Common myeloid progenitor, CD34-positive (primary cell): ENCODE results near the gene LDHD.

Experiments
- CTCF ChIA-PET: fragments of 350-600 bp; sonication (Branson Sonifier 250); formaldehyde crosslinking; loops from one replicate; lab custom pipeline; 2021; ENCODE audit warnings: antibody characterized with exemption; lab: Charles Lee
- POLR2A ChIA-PET: fragments of 350-600 bp; sonication (Branson Sonifier 250); formaldehyde crosslinking; loops from one replicate; lab custom pipeline; 2021; ENCODE audit warnings: antibody characterized with exemption; lab: Charles Lee
- DNase-seq, 3 donors: peaks; one replicate each; pipeline versions ENCODE4 v3.0.0 to v3.0.0-alpha.2; 2013
- H3K27ac ChIP-seq, 2 experiments: 1 replicate in 1 of 2; 2 replicates in 1 of 2; pipeline ENCODE4 v1.7.0; 2013; ENCODE audit warnings: inconsistent platforms in 2 of 2, low read length in 2 of 2, mild to moderate bottlenecking in 2 of 2, low read depth in 1 of 2, moderate library complexity in 1 of 2; ENCODE audit not compliant: severe bottlenecking in 2 of 2, insufficient read depth in 1 of 2, poor library complexity in 1 of 2
- H3K27me3 ChIP-seq, 5 experiments: replicated peaks in 2 of 5; 1 replicate in 3 of 5; 2 replicates in 2 of 5; pipeline versions ENCODE4 v1.6.1 to v1.7.0; 2013; ENCODE audit warnings: low read length in 4 of 5, mild to moderate bottlenecking in 2 of 5, moderate library complexity in 2 of 5, inconsistent platforms in 1 of 5; ENCODE audit not compliant: insufficient read depth in 5 of 5, control insufficient read depth in 4 of 5
- H3K36me3 ChIP-seq, 4 experiments: 1 replicate in 2 of 4; 2 replicates in 2 of 4; pipeline versions ENCODE4 v1.6.1 to v1.7.0; 2013; ENCODE audit warnings: low read length in 3 of 4, control low read depth in 1 of 4, mild to moderate bottlenecking in 1 of 4; ENCODE audit not compliant: control insufficient read depth in 4 of 4, insufficient read depth in 4 of 4
- H3K4me1 ChIP-seq, 4 experiments: 1 replicate in 3 of 4; 2 replicates in 1 of 4; pipeline versions ENCODE4 v1.6.1 to v1.7.1; 2013; ENCODE audit warnings: low read length in 3 of 4, mild to moderate bottlenecking in 3 of 4, control low read depth in 1 of 4, inconsistent platforms in 1 of 4, moderate library complexity in 1 of 4; ENCODE audit not compliant: control insufficient read depth in 4 of 4, insufficient read depth in 4 of 4; ENCODE audit errors: control extremely low read depth in 1 of 4
- H3K4me3 ChIP-seq, 7 experiments: 1 replicate in 4 of 7; 2 replicates in 3 of 7; pipeline versions ENCODE4 v1.5.1 to v1.7.0; 2013; ENCODE audit warnings: mild to moderate bottlenecking in 7 of 7, low read length in 6 of 7, moderate library complexity in 6 of 7, inconsistent platforms in 2 of 7, low read depth in 2 of 7, control low read depth in 1 of 7; ENCODE audit not compliant: insufficient read depth in 4 of 7, control insufficient read depth in 1 of 7; ENCODE audit errors: extremely low read depth in 1 of 7
- H3K9me3 ChIP-seq, 5 experiments: 1 replicate in 4 of 5; 2 replicates in 1 of 5; pipeline versions ENCODE4 v1.6.1 to v1.7.1; 2013; ENCODE audit warnings: low read length in 4 of 5, mild to moderate bottlenecking in 2 of 5, inconsistent platforms in 1 of 5, low read depth in 1 of 5, moderate library complexity in 1 of 5; ENCODE audit not compliant: control insufficient read depth in 4 of 5, insufficient read depth in 2 of 5; ENCODE audit errors: control extremely low read depth in 1 of 5
- WGBS: methylation state at CpG from one replicate; pipeline ENCODE4 v1.1.5; 2013; ENCODE audit not compliant: insufficient coverage; 5-methylcytosine and 5-hydroxymethylcytosine counted together

Gene LDHD

GRCh38 chr16:75065521-75066149 is 50.9 kb downstream of the LDHD start:
- H3K27ac ChIP-seq, result peak overlapping the region; percentile 62 to 84
- peaks cover 0 to 8% (median 0%) of the 10 kb centered on the region in 4 experiments for H3K36me3 ChIP-seq
- peaks cover 36 to 99% (median 96%) of the 10 kb centered on the region in 4 experiments for H3K4me1 ChIP-seq
- WGBS, result 37% methylated on average over 2 of the region's 7 CpGs
- CTCF ChIA-PET, result interaction anchor here (1.0 to 6.9 kb wide), 10 partner anchors 7 to 67 kb away, joined by 3 to 82 read pairs (median 6); no protein-coding TSS in a partner anchor
- no peaks in the 10 kb centered on the region for H3K9me3 ChIP-seq
- DNase-seq, result no peak
- peak overlapping the region in 5 of 7 experiments; percentile 21 to 66 (median 56) for H3K4me3 ChIP-seq
- POLR2A ChIA-PET, result interaction anchor here (1.3 to 6.0 kb wide), 6 partner anchors 9 to 44 kb away, joined by 3 to 42 read pairs (median 18); no protein-coding TSS in a partner anchor
- H3K27me3 ChIP-seq, result no peaks in the 10 kb centered on the region

GRCh38 chr16:75065149-75065505 is 51.5 kb downstream of the LDHD start:
- peaks cover 36 to 99% (median 96%) of the 10 kb centered on the region in 4 experiments for H3K4me1 ChIP-seq
- CTCF ChIA-PET, result interaction anchor here (1.0 to 6.9 kb wide), 13 partner anchors 8 to 67 kb away, joined by 3 to 82 read pairs (median 6); no protein-coding TSS in a partner anchor
- 2% methylated on average over 7 of the region's 10 CpGs for WGBS
- H3K9me3 ChIP-seq, result no peaks in the 10 kb centered on the region
- DNase-seq, result peak in 2 of 3 donors; percentile 52 to 66
- peak overlapping the region in 6 of 7 experiments; percentile 9 to 66 (median 50) for H3K4me3 ChIP-seq
- peaks cover 0 to 8% (median 0%) of the 10 kb centered on the region in 4 experiments for H3K36me3 ChIP-seq
- POLR2A ChIA-PET, result interaction anchor here (1.3 to 6.0 kb wide), 6 partner anchors 10 to 45 kb away, joined by 3 to 42 read pairs (median 18); no protein-coding TSS in a partner anchor
- peak overlapping the region; percentile 62 to 84 for H3K27ac ChIP-seq
- no peaks in the 10 kb centered on the region for H3K27me3 ChIP-seq

GRCh38 chr16:75064403-75065148 is 52.0 kb downstream of the LDHD start:
- ChIA-PET POLR2A (interaction anchor here (0.6 to 6.0 kb wide), 7 partner anchors 11 to 66 kb away, joined by 3 to 42 read pairs (median 5); partner anchors contain the start of gene ZNRF1), CTCF (interaction anchor here (0.6 to 6.9 kb wide), 17 partner anchors 8 to 267 kb away, joined by 3 to 82 read pairs (median 5); partner anchors contain the start of gene ZNRF1)
- DNase-seq, result peak; percentile 83 to 89 (median 88)
- Histone ChIP-seq H3K36me3 (peaks cover 0 to 8% (median 0%) of the 10 kb centered on the region in 4 experiments), H3K4me1 (peaks cover 39 to 99% (median 96%) of the 10 kb centered on the region in 4 experiments), H3K4me3 (peak overlapping the region in 6 of 7 experiments; percentile 9 to 66 (median 50)), H3K27ac (peak overlapping the region; percentile 62 to 84), H3K27me3 (no peaks in the 10 kb centered on the region), H3K9me3 (no peaks in the 10 kb centered on the region)
- 0% methylated on average over 7 of the region's 15 CpGs for WGBS

GRCh38 chr16:75063549-75064088 is 53.0 kb downstream of the LDHD start:
- peak overlapping the region in 5 of 7 experiments; percentile 8 to 56 (median 46) for H3K4me3 ChIP-seq
- H3K27ac ChIP-seq, result peak overlapping the region; percentile 56 to 84
- POLR2A ChIA-PET, result interaction anchor here (3.5 to 6.0 kb wide), 3 partner anchors 11 to 46 kb away, joined by 31 to 42 read pairs (median 38); no protein-coding TSS in a partner anchor
- CTCF ChIA-PET, result interaction anchor here (0.9 to 6.9 kb wide), 20 partner anchors 8 to 79 kb away, joined by 3 to 82 read pairs (median 6); partner anchors contain the start of genes WDR59 and ZNRF1
- no peaks in the 10 kb centered on the region for H3K27me3 ChIP-seq
- H3K9me3 ChIP-seq, result no peaks in the 10 kb centered on the region
- no peak for DNase-seq
- 51% methylated on average over 7 of the region's 8 CpGs for WGBS
- H3K4me1 ChIP-seq, result peaks cover 44 to 98% (median 94%) of the 10 kb centered on the region in 4 experiments
- H3K36me3 ChIP-seq, result peaks cover 0 to 8% (median 0%) of the 10 kb centered on the region in 4 experiments

GRCh38 chr16:75062976-75063346 is 53.6 kb downstream of the LDHD start:
- Histone ChIP-seq H3K9me3 (no peaks in the 10 kb centered on the region), H3K36me3 (peaks cover 0 to 13% (median 0%) of the 10 kb centered on the region in 4 experiments), H3K27me3 (no peaks in the 10 kb centered on the region), H3K27ac (peak overlapping the region; percentile 53 to 84), H3K4me3 (peak overlapping the region in 5 of 7 experiments; percentile 2 to 54 (median 32)), H3K4me1 (peaks cover 44 to 98% (median 94%) of the 10 kb centered on the region in 4 experiments)
- peak in 2 of 3 donors; percentile 65 for DNase-seq
- POLR2A ChIA-PET, result interaction anchor here (3.5 to 6.0 kb wide), 3 partner anchors 12 to 47 kb away, joined by 31 to 42 read pairs (median 38); no protein-coding TSS in a partner anchor
- WGBS, result 7% methylated on average over 9 of the region's 9 CpGs
- CTCF ChIA-PET, result interaction anchor here (0.9 to 6.9 kb wide), 20 partner anchors 9 to 78 kb away, joined by 3 to 82 read pairs (median 5); partner anchors contain the start of genes WDR59 and ZNRF1
